Measurements from ENCODE around the gene BCAS4.
"Not testable (repeated sequence)": the region's sequence is repeated elsewhere in the genome, so short reads cannot be mapped to it uniquely, and the experiment has no call there.

BCAS4 gene

DNA sequence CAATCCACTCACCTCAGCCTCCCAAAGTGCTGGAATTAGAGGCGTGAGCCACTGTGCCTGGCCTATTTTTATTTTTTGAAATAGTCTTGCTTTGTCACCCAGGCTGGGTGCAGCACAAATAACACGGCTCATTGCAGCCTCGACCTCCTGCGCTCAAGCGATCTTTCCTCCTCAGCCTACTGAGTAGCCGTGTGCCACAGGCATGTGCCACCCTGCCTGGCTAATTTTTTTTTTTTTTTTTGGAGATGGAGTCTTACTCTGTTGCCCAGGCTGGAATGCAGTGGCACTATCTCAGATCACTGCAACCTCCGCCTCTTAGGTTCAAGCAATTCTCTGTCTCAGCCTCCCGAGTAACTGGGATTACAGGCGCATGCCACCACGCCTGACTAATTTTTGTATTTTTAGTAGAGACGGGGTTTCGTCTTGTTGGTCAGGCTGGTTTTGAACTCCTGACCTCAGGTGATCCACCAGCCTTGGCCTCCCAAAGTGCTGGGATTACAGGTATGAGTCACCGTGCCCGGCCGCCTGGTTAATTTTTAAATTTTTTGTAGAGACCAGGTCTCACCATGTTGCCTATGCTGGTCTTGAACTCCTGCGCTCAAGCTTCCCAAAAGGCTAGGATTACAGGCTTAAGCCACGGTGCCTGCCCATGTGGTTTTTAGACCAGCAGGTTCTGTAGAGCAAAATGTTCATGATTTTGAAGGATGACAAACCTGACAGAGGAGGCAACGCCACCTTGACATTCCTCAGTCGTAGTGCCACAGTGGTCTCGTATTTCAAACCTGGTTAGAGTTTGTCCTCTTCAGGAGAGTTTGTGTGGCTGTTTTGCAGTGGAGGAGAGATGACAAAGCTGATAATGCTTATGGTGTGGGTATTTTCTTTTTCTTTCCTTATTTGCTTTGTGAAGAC is 31.1 kb upstream of the BCAS4 start:
- not testable (repeated sequence) for H3K4me3 Mint-ChIP-seq; H3K36me3 Mint-ChIP-seq (ENCODE audit: low read depth); H3K27me3 Mint-ChIP-seq; H3K27ac Mint-ChIP-seq; H3K4me1 Mint-ChIP-seq (ENCODE audit: low read depth); H3K9me3 Mint-ChIP-seq

DNA sequence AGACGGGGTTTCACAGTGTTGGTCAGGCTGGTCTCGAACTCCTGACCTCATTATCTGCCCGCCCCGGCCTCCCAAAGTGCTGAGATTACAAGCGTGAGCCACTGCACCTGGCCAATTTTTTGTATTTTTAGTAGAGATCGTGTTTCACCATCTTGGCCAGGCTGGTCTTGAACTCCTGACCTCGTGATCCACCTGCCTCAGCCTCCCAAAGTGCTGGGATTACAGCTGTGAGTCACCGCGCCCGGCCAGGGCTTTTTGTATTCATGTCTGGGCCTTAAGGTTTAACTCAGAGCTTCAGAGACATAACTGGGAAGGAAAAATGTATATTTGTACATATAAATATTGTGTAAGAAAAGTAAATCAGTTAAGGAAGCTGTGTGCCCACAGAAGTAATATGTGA is 29.6 kb upstream of the BCAS4 start:
- not testable (repeated sequence) for H3K27ac Mint-ChIP-seq; H3K4me1 Mint-ChIP-seq (ENCODE audit: low read depth); H3K9me3 Mint-ChIP-seq; H3K36me3 Mint-ChIP-seq (ENCODE audit: low read depth); H3K27me3 Mint-ChIP-seq; H3K4me3 Mint-ChIP-seq

DNA sequence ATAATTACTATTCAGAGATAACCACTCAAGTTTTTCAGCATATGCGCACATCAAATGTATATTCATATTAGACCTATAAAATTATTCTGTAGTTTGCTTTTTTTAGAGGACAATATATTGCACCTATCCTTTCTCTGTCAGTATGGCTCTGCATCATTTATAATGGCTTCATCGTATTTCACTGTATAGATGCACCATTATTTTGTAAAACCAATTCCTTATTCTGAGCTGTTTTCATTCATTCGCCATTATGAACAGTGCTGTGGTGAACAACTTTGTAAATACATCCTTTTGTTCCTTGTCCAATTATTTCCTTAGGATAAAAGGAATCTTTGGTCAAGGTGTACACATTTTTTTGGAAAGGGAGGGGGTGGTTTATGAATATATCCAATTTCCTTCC is 29.2 kb upstream of the BCAS4 start:
- Mint-ChIP-seq H3K4me3 (no peak overlapping the region), H3K36me3 (ENCODE audit: low read depth) (no peaks in the 10 kb centered on the region), H3K4me1 (ENCODE audit: low read depth) (no peaks in the 10 kb centered on the region), H3K27me3 (no peaks in the 10 kb centered on the region), H3K9me3 (no peaks in the 10 kb centered on the region), H3K27ac (no peak overlapping the region)

DNA sequence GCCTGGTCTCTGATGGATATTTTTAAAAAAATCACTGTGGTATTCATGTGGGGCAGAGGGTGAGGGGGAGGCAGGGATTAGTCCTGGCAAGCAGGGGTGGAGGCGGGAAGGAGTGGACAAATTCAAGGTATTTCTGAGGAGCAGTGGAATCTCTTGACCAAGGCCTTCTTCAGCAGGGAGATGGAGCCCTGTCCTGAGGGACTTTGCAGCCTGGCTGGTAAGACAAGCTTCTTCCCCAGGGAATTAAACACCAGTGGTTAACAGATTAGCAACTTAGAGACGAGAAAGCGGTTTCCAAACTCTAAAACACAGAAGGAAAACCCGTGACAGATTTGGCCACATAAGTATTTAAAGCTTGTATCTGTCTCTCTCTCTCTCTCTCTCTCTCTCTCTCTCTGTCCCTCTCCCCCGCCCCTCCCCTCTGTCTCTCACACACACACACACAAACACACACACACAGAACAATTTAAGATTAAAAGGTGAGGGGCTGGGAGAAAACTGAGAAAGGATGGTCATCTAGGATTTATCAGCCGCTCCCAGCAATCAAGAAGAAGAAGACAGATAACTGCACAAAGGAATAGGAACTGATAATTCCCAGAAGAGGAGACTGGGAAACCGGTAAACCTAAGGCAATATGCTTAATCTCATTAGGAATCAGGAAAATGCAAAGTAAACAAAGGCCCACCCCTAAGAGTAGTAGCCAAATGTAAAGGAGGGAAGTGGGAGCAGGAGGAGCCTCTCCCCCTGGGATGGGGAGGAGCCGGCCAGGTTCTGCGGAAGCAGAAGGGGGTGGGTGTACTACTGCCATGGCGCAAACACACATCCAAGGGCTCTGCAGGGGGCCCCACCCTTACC is 27.7 kb upstream of the BCAS4 start:
- H3K27ac Mint-ChIP-seq; H3K4me1 Mint-ChIP-seq (ENCODE audit: low read depth); H3K9me3 Mint-ChIP-seq; H3K27me3 Mint-ChIP-seq; H3K36me3 Mint-ChIP-seq (ENCODE audit: low read depth); H3K4me3 Mint-ChIP-seq: not testable (repeated sequence)

DNA sequence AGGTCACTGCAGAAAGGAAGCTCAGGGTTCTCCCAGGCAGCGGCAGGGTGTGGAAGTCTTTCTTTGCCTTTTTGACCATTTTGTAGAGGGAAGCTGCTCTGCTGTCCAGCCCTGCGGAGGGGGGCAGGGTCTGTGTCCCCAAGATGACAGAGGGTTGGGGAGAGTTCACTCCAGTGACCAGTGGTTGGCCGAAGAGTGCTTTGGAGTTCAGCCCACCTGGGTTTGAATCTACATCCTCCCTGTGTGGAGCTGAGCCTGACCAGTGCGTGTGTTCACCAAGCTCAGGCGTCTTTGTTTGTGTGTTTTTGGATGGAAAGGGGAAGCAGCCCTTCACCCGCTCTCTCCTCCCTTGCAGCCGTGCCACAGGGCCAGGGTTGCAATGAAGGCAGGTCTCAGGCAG is 25.9 kb upstream of the BCAS4 start:
- H3K9me3 Mint-ChIP-seq; H3K27ac Mint-ChIP-seq; H3K4me1 Mint-ChIP-seq (ENCODE audit: low read depth); H3K4me3 Mint-ChIP-seq; H3K27me3 Mint-ChIP-seq; H3K36me3 Mint-ChIP-seq (ENCODE audit: low read depth): not testable (repeated sequence)

- not testable (repeated sequence) for H3K4me3 Mint-ChIP-seq; H3K27ac Mint-ChIP-seq; H3K36me3 Mint-ChIP-seq (ENCODE audit: low read depth); H3K9me3 Mint-ChIP-seq; H3K27me3 Mint-ChIP-seq; H3K4me1 Mint-ChIP-seq (ENCODE audit: low read depth)
Measured at GRCh38 chr20:50769551-50770085, 25.2 kb upstream of the BCAS4 start.

DNA sequence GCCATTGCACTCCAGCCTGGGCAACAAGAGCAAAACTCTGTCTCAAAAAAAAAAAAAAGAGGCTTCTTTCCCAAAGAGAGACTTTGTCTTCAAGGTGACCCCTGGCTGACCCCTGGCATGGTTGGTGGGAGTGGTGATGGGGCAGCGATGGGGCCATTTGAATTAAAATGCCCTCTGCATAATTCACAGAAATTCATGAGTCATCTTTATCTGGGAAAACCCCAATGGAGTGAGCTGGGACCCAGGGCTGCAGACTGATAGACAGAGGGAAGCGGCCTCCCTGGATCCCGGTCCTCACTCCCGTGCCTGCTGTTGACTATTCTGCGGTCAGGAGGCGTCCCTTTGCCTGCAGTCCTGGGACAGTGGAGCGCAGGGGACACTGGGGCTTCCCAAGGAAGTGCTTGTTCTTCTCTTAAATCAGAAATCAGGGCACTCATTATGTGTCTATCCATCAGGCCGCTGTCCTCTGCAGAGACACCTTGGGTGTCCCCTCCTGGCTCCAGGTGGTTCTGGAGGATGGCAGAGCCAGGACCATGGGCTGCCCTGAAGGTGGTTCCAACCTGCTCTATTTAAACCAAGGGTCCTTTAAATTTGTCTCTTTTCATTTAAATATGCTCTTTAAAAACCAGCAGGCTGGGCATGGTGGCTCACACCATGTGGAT is 23.3 kb upstream of the BCAS4 start:
- not testable (repeated sequence) for H3K36me3 Mint-ChIP-seq (ENCODE audit: low read depth); H3K9me3 Mint-ChIP-seq; H3K4me1 Mint-ChIP-seq (ENCODE audit: low read depth); H3K4me3 Mint-ChIP-seq; H3K27ac Mint-ChIP-seq; H3K27me3 Mint-ChIP-seq

GRCh38 chr20:50772420-50773185 is 22.3 kb upstream of the BCAS4 start:
- no peak overlapping the region for H3K4me3 Mint-ChIP-seq
- H3K4me1 Mint-ChIP-seq (ENCODE audit: low read depth), result no peaks in the 10 kb centered on the region
- no peaks in the 10 kb centered on the region for H3K9me3 Mint-ChIP-seq
- H3K36me3 Mint-ChIP-seq (ENCODE audit: low read depth), result no peaks in the 10 kb centered on the region
- H3K27ac Mint-ChIP-seq, result no peak overlapping the region
- no peaks in the 10 kb centered on the region for H3K27me3 Mint-ChIP-seq

- no peaks in the 10 kb centered on the region for H3K9me3 Mint-ChIP-seq
- no peaks in the 10 kb centered on the region for H3K4me1 Mint-ChIP-seq (ENCODE audit: low read depth)
- H3K27me3 Mint-ChIP-seq, result peaks cover 4% of the 10 kb centered on the region
- H3K4me3 Mint-ChIP-seq, result no peak overlapping the region
- H3K27ac Mint-ChIP-seq, result no peak overlapping the region
- no peaks in the 10 kb centered on the region for H3K36me3 Mint-ChIP-seq (ENCODE audit: low read depth)
Measured at GRCh38 chr20:50774515-50774914, 20.3 kb upstream of the BCAS4 start.

GRCh38 chr20:50776122-50776817 is 18.6 kb upstream of the BCAS4 start:
- H3K36me3 Mint-ChIP-seq (ENCODE audit: low read depth), result no peaks in the 10 kb centered on the region
- H3K4me1 Mint-ChIP-seq (ENCODE audit: low read depth), result no peaks in the 10 kb centered on the region
- H3K27ac Mint-ChIP-seq, result no peak overlapping the region

DNA sequence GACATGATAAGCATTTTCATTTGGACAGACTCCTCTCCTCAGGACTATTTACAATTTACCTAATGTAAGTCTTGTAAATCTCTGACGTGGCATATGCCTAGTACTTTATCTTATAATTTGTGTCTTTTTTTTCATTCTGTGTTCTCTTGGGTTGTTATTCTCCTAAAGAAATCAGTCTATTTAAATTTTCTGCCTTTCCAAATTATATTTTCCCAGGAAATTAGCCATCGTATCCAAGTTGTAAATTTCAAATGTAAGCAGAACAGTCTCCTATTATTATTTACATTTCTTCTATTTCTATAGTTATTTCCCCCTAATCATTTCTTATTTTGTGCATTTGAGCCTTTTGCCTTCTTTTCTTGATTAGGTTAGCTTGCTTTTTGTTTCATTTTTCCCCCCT is 17.5 kb upstream of the BCAS4 start:
- Mint-ChIP-seq H3K36me3 (ENCODE audit: low read depth) (no peaks in the 10 kb centered on the region), H3K9me3 (no peaks in the 10 kb centered on the region), H3K27me3 (peaks cover 8% of the 10 kb centered on the region), H3K4me3 (no peak overlapping the region), H3K4me1 (ENCODE audit: low read depth) (no peaks in the 10 kb centered on the region), H3K27ac (no peak overlapping the region)

More at GRCh38 chr20:50776122-50776817, 18.6 kb upstream of the BCAS4 start:
- Mint-ChIP-seq H3K4me3 (no peak overlapping the region), H3K9me3 (no peaks in the 10 kb centered on the region), H3K27me3 (peaks cover 8% of the 10 kb centered on the region)

GRCh38 chr20:50778994-50779393 is 15.9 kb upstream of the BCAS4 start:
- not testable (repeated sequence) for H3K4me3 Mint-ChIP-seq; H3K27me3 Mint-ChIP-seq; H3K27ac Mint-ChIP-seq; H3K9me3 Mint-ChIP-seq; H3K36me3 Mint-ChIP-seq (ENCODE audit: low read depth); H3K4me1 Mint-ChIP-seq (ENCODE audit: low read depth)

- no peak overlapping the region for H3K27ac Mint-ChIP-seq
- H3K36me3 Mint-ChIP-seq (ENCODE audit: low read depth), result no peaks in the 10 kb centered on the region
- H3K4me1 Mint-ChIP-seq (ENCODE audit: low read depth), result no peaks in the 10 kb centered on the region
- H3K27me3 Mint-ChIP-seq, result peaks cover 8% of the 10 kb centered on the region
- no peaks in the 10 kb centered on the region for H3K9me3 Mint-ChIP-seq
- H3K4me3 Mint-ChIP-seq, result no peak overlapping the region
Measured at GRCh38 chr20:50783390-50783789, 11.5 kb upstream of the BCAS4 start.

GRCh38 chr20:50783903-50784302 is 11.0 kb upstream of the BCAS4 start:
- Mint-ChIP-seq H3K27me3 (peaks cover 8% of the 10 kb centered on the region), H3K9me3 (no peaks in the 10 kb centered on the region), H3K27ac (no peak overlapping the region), H3K36me3 (ENCODE audit: low read depth) (no peaks in the 10 kb centered on the region), H3K4me1 (ENCODE audit: low read depth) (no peaks in the 10 kb centered on the region), H3K4me3 (no peak overlapping the region)
